H1 (cell line): Measurements from ENCODE around the gene MFSD6L. TPM values are rescaled to one million over a fixed set of nuclear protein-coding genes. Genes with fewer than 3 reads are reported as not detected.

Experiments used
- CTCF ChIA-PET: fragments of 300-600 bp; sonication (Branson Sonifier 250); formaldehyde crosslinking; loops from one replicate; lab custom pipeline; 2021; ENCODE audit not compliant: partially characterized antibody; lab: Charles Lee
- POLR2A ChIA-PET: fragments of 300-600 bp; sonication (Branson Sonifier 250); formaldehyde crosslinking; loops from one replicate; lab custom pipeline; 2021; ENCODE audit warnings: inconsistent platforms; ENCODE audit not compliant: partially characterized antibody; lab: Charles Lee
- DNase-seq, 2 experiments: peaks; one replicate each; pipeline versions ENCODE4 v3.0.0 to v3.0.0-alpha.2; 2010 to 2022; ENCODE audit warnings: low spot score in 2 of 2, low read depth in 1 of 2, mixed read lengths in 1 of 2
- FAIRE-seq: peaks from 2 replicates; lab custom pipeline; 2011; peaks lifted over from hg19 to GRCh38; lab: Jason Lieb, UNC
- H2AFZ ChIP-seq: 2 replicates; pipeline ENCODE4 v1.8.1; 2012; ENCODE audit warnings: low read length, inconsistent platforms
- H2AK5ac ChIP-seq: 2 replicates; pipeline ENCODE4 v1.6.1; 2013; ENCODE audit warnings: low read depth, low read length
- H2BK120ac ChIP-seq: replicated peaks from 2 replicates; pipeline ENCODE3; 2013; ENCODE audit warnings: low read depth, low read length, inconsistent platforms
- H2BK12ac ChIP-seq: 2 replicates; pipeline ENCODE4 v1.6.1; 2013; ENCODE audit warnings: low read depth, low read length
- H2BK15ac ChIP-seq: 2 replicates; pipeline ENCODE4 v1.6.1; 2013; ENCODE audit warnings: low read length
- H2BK20ac ChIP-seq: 2 replicates; pipeline ENCODE4 v1.6.1; 2013; ENCODE audit warnings: low read length
- H2BK5ac ChIP-seq: 2 replicates; pipeline ENCODE4 v1.6.1; 2013; ENCODE audit warnings: low read depth, low read length
- H3K14ac ChIP-seq: 2 replicates; pipeline ENCODE4 v1.6.1; 2013; ENCODE audit warnings: inconsistent platforms; ENCODE audit not compliant: insufficient read length
- H3K18ac ChIP-seq: 2 replicates; pipeline ENCODE4 v1.6.1; 2013; ENCODE audit warnings: low read length; ENCODE audit errors: extremely low read depth
- H3K23ac ChIP-seq: 2 replicates; pipeline ENCODE4 v1.6.1; 2013; ENCODE audit warnings: inconsistent platforms; ENCODE audit not compliant: insufficient read length
- H3K23me2 ChIP-seq: 2 replicates; pipeline ENCODE4 v1.6.1; 2013; ENCODE audit warnings: low read depth, low read length
- H3K27ac ChIP-seq: 2 replicates; pipeline ENCODE4 v1.6.1; 2011; ENCODE audit warnings: low read depth, low read length, inconsistent platforms
- H3K27me3 ChIP-seq, 4 experiments: replicated peaks in 1 of 4; 1 replicate in 1 of 4; 2 replicates in 3 of 4; pipeline versions ENCODE4 v1.6.1 to v1.8.1; 2011 to 2013; ENCODE audit warnings: low read length in 3 of 4, mild to moderate bottlenecking in 3 of 4, inconsistent platforms in 2 of 4, mixed read lengths in 2 of 4, moderate library complexity in 1 of 4; ENCODE audit not compliant: control insufficient read depth in 3 of 4, insufficient read depth in 3 of 4; ENCODE audit errors: extremely low read depth in 1 of 4
- H3K36me3 ChIP-seq, 4 experiments: 2 replicates each; pipeline versions ENCODE4 v1.6.1 to v1.8.1; 2011 to 2013; ENCODE audit warnings: mild to moderate bottlenecking in 4 of 4, low read length in 3 of 4, moderate library complexity in 2 of 4, control low read depth in 1 of 4, inconsistent platforms in 1 of 4; ENCODE audit not compliant: insufficient read depth in 4 of 4, control insufficient read depth in 2 of 4
- H3K4ac ChIP-seq: replicated peaks from 2 replicates; pipeline ENCODE3; 2013; ENCODE audit warnings: low read length, low read depth, mixed read lengths, inconsistent platforms; ENCODE audit not compliant: insufficient read length
- H3K4me1 ChIP-seq, 4 experiments: replicated peaks in 1 of 4; 1 replicate in 1 of 4; 2 replicates in 3 of 4; pipeline versions ENCODE4 v1.6.1 to v1.8.1; 2011 to 2013; ENCODE audit warnings: low read length in 3 of 4, inconsistent platforms in 2 of 4, mixed read lengths in 1 of 4; ENCODE audit not compliant: insufficient read depth in 4 of 4, control insufficient read depth in 3 of 4
- H3K4me2 ChIP-seq, 2 experiments: 2 replicates each; pipeline versions ENCODE4 v1.6.1 to v1.8.1; 2011 to 2013; ENCODE audit warnings: low read depth in 2 of 2, low read length in 2 of 2, control low read depth in 1 of 2, inconsistent platforms in 1 of 2, mild to moderate bottlenecking in 1 of 2; ENCODE audit not compliant: insufficient read depth in 1 of 2
- H3K4me3 ChIP-seq, 4 experiments: fragments of 200-600, 300-600 bp in 1 of 4; sonication (generic), shearing (Covaris generic), sonication (Bioruptor Twin) in 1 of 4; 2 replicates each; pipeline versions ENCODE4 v1.5.1 to v1.8.1; 2011 to 2016; ENCODE audit warnings: low read length in 4 of 4, low read depth in 3 of 4, control low read depth in 2 of 4, inconsistent platforms in 2 of 4, mild to moderate bottlenecking in 2 of 4, mixed read lengths in 1 of 4, moderate library complexity in 1 of 4; ENCODE audit not compliant: insufficient read depth in 2 of 4; ENCODE audit errors: extremely low read depth in 1 of 4
- H3K56ac ChIP-seq: replicated peaks from 2 replicates; pipeline ENCODE3; 2013; ENCODE audit warnings: low read depth, mild to moderate bottlenecking, mixed read lengths, low read length, inconsistent platforms; ENCODE audit not compliant: insufficient read length
- H3K79me1 ChIP-seq: 2 replicates; pipeline ENCODE4 v1.6.1; 2013; ENCODE audit warnings: low read depth, low read length, control low read depth
- H3K79me2 ChIP-seq, 2 experiments: 2 replicates each; pipeline versions ENCODE4 v1.6.1 to v1.8.1; 2012 to 2013; ENCODE audit warnings: low read length in 2 of 2, mild to moderate bottlenecking in 2 of 2, inconsistent platforms in 1 of 2; ENCODE audit not compliant: insufficient read depth in 2 of 2, control insufficient read depth in 1 of 2
- H3K9ac ChIP-seq, 4 experiments: replicated peaks in 1 of 4; 1 replicate in 1 of 4; 2 replicates in 3 of 4; pipeline versions ENCODE4 v1.6.1 to v1.8.1; 2011 to 2013; ENCODE audit warnings: low read depth in 3 of 4, low read length in 3 of 4, control low read depth in 2 of 4, mild to moderate bottlenecking in 2 of 4, moderate library complexity in 2 of 4, inconsistent platforms in 1 of 4; ENCODE audit errors: extremely low read depth in 1 of 4
- H3K9me3 ChIP-seq, 2 experiments: 2 replicates each; pipeline versions ENCODE4 v1.6.1 to v1.8.1; 2012 to 2013; ENCODE audit warnings: mild to moderate bottlenecking in 2 of 2, moderate library complexity in 2 of 2, control low read depth in 1 of 2, inconsistent platforms in 1 of 2, low read depth in 1 of 2, low read length in 1 of 2, mixed read lengths in 1 of 2; ENCODE audit not compliant: insufficient read depth in 2 of 2
- H4K20me1 ChIP-seq, 2 experiments: replicated peaks in 1 of 2; 2 replicates each; pipeline versions ENCODE3 to v1.8.1; 2011 to 2013; ENCODE audit warnings: inconsistent platforms in 2 of 2, low read length in 2 of 2, mild to moderate bottlenecking in 1 of 2; ENCODE audit not compliant: insufficient read depth in 2 of 2, control insufficient read depth in 1 of 2
- H4K5ac ChIP-seq: 2 replicates; pipeline ENCODE4 v1.6.1; 2013; ENCODE audit warnings: low read length, low read depth, mixed read lengths, inconsistent platforms; ENCODE audit not compliant: insufficient read length
- H4K8ac ChIP-seq: 2 replicates; pipeline ENCODE4 v1.8.0; 2013; ENCODE audit warnings: mild to moderate bottlenecking, moderate library complexity, low read length, inconsistent platforms; ENCODE audit not compliant: insufficient read depth; ENCODE audit errors: extremely low read depth
- H4K91ac ChIP-seq: replicated peaks from 2 replicates; pipeline ENCODE3; 2013; ENCODE audit warnings: low read length, mixed read lengths, inconsistent platforms; ENCODE audit not compliant: insufficient read length
- BACH1 ChIP-seq: IDR thresholded peaks from 2 replicates; pipeline ENCODE4 v1.6.1; 2012; ENCODE audit warnings: low read length, improper control_type of control experiment
- CBX5 ChIP-seq: fragments of 300-800, 300-1000 bp; sonication (generic); IDR thresholded peaks from 2 replicates; pipeline ENCODE4 v1.7.1; 2016; ENCODE audit warnings: antibody characterized with exemption, low read length, low read depth
- EGR1 ChIP-seq: IDR thresholded peaks from 2 replicates; pipeline ENCODE4 v1.6.1; 2011; ENCODE audit warnings: low read depth, low read length, borderline replicate concordance
- JUN ChIP-seq: IDR thresholded peaks from 2 replicates; pipeline ENCODE4 v1.6.1; 2011; ENCODE audit warnings: low read depth, mild to moderate bottlenecking, improper control_type of control experiment, low read length
- MAFK ChIP-seq: IDR thresholded peaks from 2 replicates; pipeline ENCODE4 v1.6.1; 2012; ENCODE audit warnings: low read depth, mild to moderate bottlenecking, improper control_type of control experiment, low read length
- RFX5 ChIP-seq: IDR thresholded peaks from 2 replicates; pipeline ENCODE4 v1.6.1; 2011; ENCODE audit warnings: low read depth, low read length, improper control_type of control experiment, borderline replicate concordance
- SIX5 ChIP-seq: IDR thresholded peaks from 2 replicates; pipeline ENCODE4 v1.6.1; 2011; ENCODE audit warnings: mild to moderate bottlenecking, low read depth, low read length
- WGBS, 2 experiments: shearing (Covaris generic) in 1 of 2; methylation state at CpG; one replicate each; pipeline versions ENCODE4 v1.1.6 to v1.1.7; 2013 to 2015; ENCODE audit warnings: low lambda C conversion rate in 2 of 2, mixed read lengths in 2 of 2, inconsistent platforms in 1 of 2, low coverage in 1 of 2, missing lambda C conversion rate in 1 of 2; ENCODE audit not compliant: insufficient replicate concordance in 2 of 2, insufficient coverage in 1 of 2, insufficient read length in 1 of 2; ENCODE audit errors: extremely low coverage in 1 of 2, missing lambda C conversion rate in 1 of 2; 5-methylcytosine and 5-hydroxymethylcytosine counted together
- polyA plus RNA-seq, 7 experiments: library from polyadenylated mRNA; depleted of rRNA in 3 of 7; stranded (reverse) in 5 of 7; unstranded in 2 of 7; fragments of >200 nt in 5 of 7; fragments of 200-250 nt in 2 of 7; gene quantifications; 1 replicate in 5 of 7; 2 replicates in 1 of 7; 4 replicates in 1 of 7; pipeline versions ENCODE4 v1.2.1 to v1.2.3, GENCODE V29; 2011 to 2013; ENCODE audit warnings: missing spikeins in 2 of 7, mixed read lengths in 2 of 7
- total RNA-seq: library from RNA; stranded (reverse); fragmentation: NEBNext Ultra II Directional; extraction: Animal tissue kit (Norgen Biotek cat#: 25700); gene quantifications from 2 replicates; pipeline ENCODE4 v1.2.1, GENCODE V29; 2021
- TF ChIP-seq, protein P1 (sequence below), 3 experiments: IDR thresholded peaks; 1 replicate in 2 of 3; 2 replicates in 1 of 3; pipeline versions ENCODE4 v1.5.1 to v1.6.1; 2011; ENCODE audit warnings: low read length in 3 of 3, mild to moderate bottlenecking in 3 of 3, inconsistent platforms in 2 of 3, low read depth in 1 of 3, moderate library complexity in 1 of 3; ENCODE audit not compliant: insufficient read depth in 1 of 3; ENCODE audit errors: control extremely low read depth in 1 of 3
- TF ChIP-seq, protein P2 (sequence below): IDR thresholded peaks from 2 replicates; pipeline ENCODE4 v1.6.1; 2012; ENCODE audit warnings: inconsistent platforms

Gene MFSD6L
- total and polyA plus RNA-seq, 2 of the 8 experiments (the other 6 are each of a cell fraction or from before 2014, with no cell fraction given), result 2.6 to 2.7 TPM

DNA sequence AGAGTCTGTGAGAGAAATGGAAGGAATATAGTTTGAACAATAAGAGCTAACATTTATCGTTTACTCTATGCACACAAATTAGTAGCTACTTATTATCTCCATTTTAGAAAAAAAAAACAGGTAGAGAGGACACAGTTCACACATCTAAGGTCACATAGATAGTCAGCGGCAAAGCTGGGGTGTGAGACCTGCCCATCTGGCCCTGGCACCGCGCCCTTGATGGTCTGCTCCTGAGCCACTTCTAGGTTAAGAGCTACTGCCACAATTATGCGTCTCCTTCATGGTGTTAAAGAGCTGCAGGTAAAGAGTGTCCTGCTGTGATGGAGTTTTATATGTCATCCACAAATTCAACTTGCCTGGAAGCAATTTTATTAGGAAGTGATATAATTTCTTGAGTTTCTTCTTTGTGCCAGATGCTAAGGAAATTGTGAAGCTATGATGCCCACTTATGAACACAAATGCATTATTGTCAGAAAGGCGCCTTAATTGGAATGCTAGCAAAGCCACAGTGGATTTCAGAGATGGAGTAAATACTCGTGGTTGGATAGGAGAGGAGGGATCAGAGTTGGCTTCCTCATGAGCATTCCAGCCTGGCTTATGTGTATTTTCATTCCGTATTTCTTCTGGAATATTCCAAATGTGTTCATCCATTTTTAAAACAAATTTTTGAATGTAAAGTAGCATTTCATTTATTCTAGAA lies 21.3 kb upstream of the MFSD6L start:
- TF ChIP-seq SIX5 (no peak), RFX5 (no peak), MAFK (no peak), JUN (no peak), CBX5 (no peak), EGR1 (no peak), BACH1 (no peak)
- TF ChIP-seq, protein P1, sequence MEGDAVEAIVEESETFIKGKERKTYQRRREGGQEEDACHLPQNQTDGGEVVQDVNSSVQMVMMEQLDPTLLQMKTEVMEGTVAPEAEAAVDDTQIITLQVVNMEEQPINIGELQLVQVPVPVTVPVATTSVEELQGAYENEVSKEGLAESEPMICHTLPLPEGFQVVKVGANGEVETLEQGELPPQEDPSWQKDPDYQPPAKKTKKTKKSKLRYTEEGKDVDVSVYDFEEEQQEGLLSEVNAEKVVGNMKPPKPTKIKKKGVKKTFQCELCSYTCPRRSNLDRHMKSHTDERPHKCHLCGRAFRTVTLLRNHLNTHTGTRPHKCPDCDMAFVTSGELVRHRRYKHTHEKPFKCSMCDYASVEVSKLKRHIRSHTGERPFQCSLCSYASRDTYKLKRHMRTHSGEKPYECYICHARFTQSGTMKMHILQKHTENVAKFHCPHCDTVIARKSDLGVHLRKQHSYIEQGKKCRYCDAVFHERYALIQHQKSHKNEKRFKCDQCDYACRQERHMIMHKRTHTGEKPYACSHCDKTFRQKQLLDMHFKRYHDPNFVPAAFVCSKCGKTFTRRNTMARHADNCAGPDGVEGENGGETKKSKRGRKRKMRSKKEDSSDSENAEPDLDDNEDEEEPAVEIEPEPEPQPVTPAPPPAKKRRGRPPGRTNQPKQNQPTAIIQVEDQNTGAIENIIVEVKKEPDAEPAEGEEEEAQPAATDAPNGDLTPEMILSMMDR (IDR thresholded peaks at IDR 0.05; ENCODE audit: control extremely low read depth in 1 of 3, insufficient read depth in 1 of 3, low read depth in 1 of 3, low read length in 3 of 3), result no peak
- TF ChIP-seq, protein P2, sequence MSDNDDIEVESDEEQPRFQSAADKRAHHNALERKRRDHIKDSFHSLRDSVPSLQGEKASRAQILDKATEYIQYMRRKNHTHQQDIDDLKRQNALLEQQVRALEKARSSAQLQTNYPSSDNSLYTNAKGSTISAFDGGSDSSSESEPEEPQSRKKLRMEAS, result no peak
- CTCF ChIA-PET, result interaction anchor here (0.6 to 2.9 kb wide), 8 partner anchors 10 to 148 kb away, joined by 3 to 17 read pairs (median 5); partner anchors contain the start of gene PIK3R5
- no peak overlapping the region for H4K8ac ChIP-seq

More for the DNA sequence above, 21.3 kb upstream of the MFSD6L start:
- no peak overlapping the region for H2AFZ ChIP-seq
- no peak overlapping the region for H2BK12ac ChIP-seq
- POLR2A ChIA-PET, result no interaction called here
- H3K56ac ChIP-seq, result no peak overlapping the region
- H3K14ac ChIP-seq, result no peak overlapping the region
- no peaks in the 10 kb centered on the region for H3K79me1 ChIP-seq
- no peak overlapping the region for H3K4me3 ChIP-seq
- DNase-seq (peak in 1 of 2 experiments; percentile 29), FAIRE-seq (no peak)
- H2BK120ac ChIP-seq, result no peak overlapping the region
- H4K91ac ChIP-seq, result no peak overlapping the region
- H3K18ac ChIP-seq, result no peak overlapping the region
- 0 out of 4 replicates have a peak, but pooled peaks cover 0 to 4% of the 10 kb centered on the region in 2 experiments for H3K9me3 ChIP-seq
- no peak overlapping the region for H3K4me2 ChIP-seq
- H3K9ac ChIP-seq, result no peak overlapping the region
- no peak overlapping the region for H2BK15ac ChIP-seq
- H3K4ac ChIP-seq, result no peak overlapping the region
- H3K4me1 ChIP-seq, result no peaks in the 10 kb centered on the region; a peak in 1 of 7 replicates
- no peaks in the 10 kb centered on the region; the same call in 1 of the 2 replicates for H3K23me2 ChIP-seq
- no peak overlapping the region for H2BK5ac ChIP-seq
- H4K20me1 ChIP-seq, result no peaks in the 10 kb centered on the region
- no peak overlapping the region for H2BK20ac ChIP-seq
- WGBS, 2 experiments, result 86% methylated on average over 8 of the region's 8 CpGs; no CpG with 5 or more reads in 1 of the 2 experiments
- H3K23ac ChIP-seq, result no peak overlapping the region
- no peak overlapping the region for H3K27ac ChIP-seq
- H3K79me2 ChIP-seq, result no peaks in the 10 kb centered on the region
- no peak overlapping the region for H2AK5ac ChIP-seq
- no peaks in the 10 kb centered on the region for H3K27me3 ChIP-seq
- no peaks in the 10 kb centered on the region for H3K36me3 ChIP-seq
- H4K5ac ChIP-seq, result no peak overlapping the region
